Measurements from ENCODE around the gene NFRKB. TPM values are rescaled to one million over a fixed set of nuclear protein-coding genes. Genes with fewer than 3 reads are reported as not detected.
A peak's percentile ranks its signal among the peaks of the same experiment; 100 is the strongest.

The NFRKB gene
- total RNA-seq, 4 donors from 2014 or later: 28.7 to 79.2 (median 37.0) TPM

- Histone ChIP-seq H3K9me3 (no peaks in the 10 kb centered on the region), H3K4me3 (no peak overlapping the region), H3K36me3 (peaks cover 0 to 4% (median 0%) of the 10 kb centered on the region in 4 donors), H3K27ac (no peak overlapping the region), H3K4me1 (peaks cover 0 to 16% (median 14%) of the 10 kb centered on the region in 4 donors), H3K27me3 (no peaks in the 10 kb centered on the region)
- 84 to 88% methylated on average over 5 to 8 of the region's 8 CpGs for WGBS, 2 donors (ENCODE audit: low coverage in 1 of 2)
- intact Hi-C loops (cut with DNase I; ENCODE audit: low total_unique reads): no loop called here
- in situ Hi-C loops (cut with MboI; ENCODE audit: low pct_ligation_motif_present in 1 of 4, low pct_unique_long_range_greater_than_20kb in 1 of 4, low sequenced_read_pairs in 3 of 4): no loop called here
- no peak for TF ChIP-seq CTCF (IDR thresholded peaks at IDR 0.05)
- no peak for TF ChIP-seq POLR2AphosphoS5 (IDR thresholded peaks at IDR 0.05)
- TF ChIP-seq EP300 (IDR thresholded peaks at IDR 0.05; ENCODE audit: low read depth): no peak
- TF ChIP-seq POLR2A (IDR thresholded peaks at IDR 0.05): no peak
- DNase-seq: no peak
Observed at GRCh38 chr11:129856036-129856435, 39.3 kb downstream of the NFRKB start.

GRCh38 chr11:129855086-129855485, 40.3 kb downstream of the NFRKB start:
- in situ Hi-C loops (cut with MboI; ENCODE audit: low pct_ligation_motif_present in 1 of 4, low pct_unique_long_range_greater_than_20kb in 1 of 4, low sequenced_read_pairs in 3 of 4) (no loop called here), intact Hi-C loops (cut with DNase I; ENCODE audit: low total_unique reads) (no loop called here)
- DNase-seq: no peak
- peaks cover 0 to 16% (median 14%) of the 10 kb centered on the region in 4 donors for H3K4me1 ChIP-seq
- peaks cover 0 to 4% (median 0%) of the 10 kb centered on the region in 4 donors for H3K36me3 ChIP-seq
- TF ChIP-seq POLR2AphosphoS5 (IDR thresholded peaks at IDR 0.05) (no peak), CTCF (IDR thresholded peaks at IDR 0.05) (no peak), EP300 (IDR thresholded peaks at IDR 0.05; ENCODE audit: low read depth) (no peak), POLR2A (IDR thresholded peaks at IDR 0.05) (no peak)
- no peak overlapping the region for H3K4me3 ChIP-seq
- 80 to 92% methylated on average over 5 to 11 of the region's 11 CpGs for WGBS, 2 donors (ENCODE audit: low coverage in 1 of 2)
- no peaks in the 10 kb centered on the region for H3K27me3 ChIP-seq
- no peak overlapping the region for H3K27ac ChIP-seq
- H3K9me3 ChIP-seq: no peaks in the 10 kb centered on the region

- TF ChIP-seq CTCF (IDR thresholded peaks at IDR 0.05) (no peak), POLR2AphosphoS5 (IDR thresholded peaks at IDR 0.05) (no peak), EP300 (IDR thresholded peaks at IDR 0.05; ENCODE audit: low read depth) (no peak), POLR2A (IDR thresholded peaks at IDR 0.05) (no peak)
- peak overlapping the region; percentile 34 to 63 (median 58) for H3K27ac ChIP-seq
- 73 to 90% methylated on average over 4 to 7 of the region's 7 CpGs for WGBS, 2 donors (ENCODE audit: low coverage in 1 of 2)
- no peak overlapping the region for H3K4me3 ChIP-seq
- in situ Hi-C loops (cut with MboI; ENCODE audit: low pct_ligation_motif_present in 1 of 4, low pct_unique_long_range_greater_than_20kb in 1 of 4, low sequenced_read_pairs in 3 of 4): no loop called here
- DNase-seq: no peak
- no peaks in the 10 kb centered on the region for H3K36me3 ChIP-seq
- H3K9me3 ChIP-seq: no peaks in the 10 kb centered on the region
- intact Hi-C loops (cut with DNase I; ENCODE audit: low total_unique reads): no loop called here
- no peaks in the 10 kb centered on the region for H3K27me3 ChIP-seq
- peaks cover 0 to 21% (median 14%) of the 10 kb centered on the region in 4 donors for H3K4me1 ChIP-seq
Observed at GRCh38 chr11:129854232-129854805, 41.1 kb downstream of the NFRKB start.

DNA sequence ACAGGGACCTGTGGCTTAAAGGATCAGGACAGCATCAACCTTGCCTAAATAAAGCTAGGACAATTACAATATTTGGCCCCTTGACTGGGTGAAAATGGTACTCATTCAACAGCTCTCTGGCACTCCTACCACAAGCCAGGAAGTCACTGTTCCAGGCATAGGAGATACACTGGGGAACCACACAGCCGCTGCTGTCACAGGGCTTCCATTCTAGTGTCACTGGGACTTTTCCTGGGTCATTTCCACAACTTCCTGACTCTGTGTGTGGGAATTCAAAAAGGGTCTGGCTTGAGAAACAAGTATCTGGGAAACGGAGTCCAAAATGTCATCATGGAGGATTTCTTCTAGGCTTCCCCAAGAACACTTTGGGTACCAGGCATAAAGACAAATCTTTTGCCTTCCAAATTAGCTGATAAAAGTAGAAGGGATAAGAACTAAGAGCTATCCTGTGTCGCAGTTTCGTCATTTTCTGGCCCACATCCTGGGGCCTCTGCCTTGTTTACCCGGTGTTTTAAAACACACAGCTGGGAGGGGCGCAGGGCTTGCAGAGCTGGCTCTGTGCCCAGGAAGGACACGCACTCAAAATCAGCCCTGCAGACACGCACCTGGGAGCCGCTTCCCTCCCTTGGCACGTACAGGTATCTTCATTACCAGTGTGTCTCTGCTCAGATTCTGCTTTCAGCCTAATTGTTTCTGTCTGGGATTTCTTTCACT, 41.7 kb downstream of the NFRKB start:
- peak overlapping the region; percentile 34 to 63 (median 58) for H3K27ac ChIP-seq
- H3K36me3 ChIP-seq: no peaks in the 10 kb centered on the region
- TF ChIP-seq POLR2AphosphoS5 (IDR thresholded peaks at IDR 0.05) (peak in 2 of 3 donors; percentile 47 to 71), CTCF (IDR thresholded peaks at IDR 0.05) (no peak), POLR2A (IDR thresholded peaks at IDR 0.05) (no peak), EP300 (IDR thresholded peaks at IDR 0.05; ENCODE audit: low read depth) (no peak)
- in situ Hi-C loops (cut with MboI; ENCODE audit: low pct_ligation_motif_present in 1 of 4, low pct_unique_long_range_greater_than_20kb in 1 of 4, low sequenced_read_pairs in 3 of 4): no loop called here
- peak; percentile 86 for DNase-seq
- H3K4me1 ChIP-seq: peaks cover 0 to 21% (median 14%) of the 10 kb centered on the region in 4 donors
- intact Hi-C loops (cut with DNase I; ENCODE audit: low total_unique reads): no loop called here
- H3K9me3 ChIP-seq: no peaks in the 10 kb centered on the region
- H3K27me3 ChIP-seq: no peaks in the 10 kb centered on the region
- H3K4me3 ChIP-seq: no peak overlapping the region
- WGBS, 2 donors (ENCODE audit: low coverage in 1 of 2): 8 to 27% methylated on average over 6 to 10 of the region's 10 CpGs

Measured in transverse colon (tissue), 4 donors.